Adrenal gland (tissue), 5 donors: ENCODE results near the gene OPA1.

Experiments
- POLR2A ChIP-seq, 2 donors: fragments of 450-650 bp; IDR thresholded peaks; one replicate each; pipeline ENCODE4 v1.6.1; 2017; ENCODE audit warnings: antibody characterized with exemption in 2 of 2, mild to moderate bottlenecking in 2 of 2, moderate library complexity in 1 of 2
- TF ChIP-seq, protein P1 (sequence below), 6 experiments: fragments of 450-650 bp in 4 of 6; fragments of 200-600 bp in 2 of 6; sonication (generic) in 1 of 6; IDR thresholded peaks; 1 replicate in 5 of 6; 2 replicates in 1 of 6; pipeline versions ENCODE4 v1.5.1 to v1.8.0; 2016 to 2021; ENCODE audit warnings: antibody characterized with exemption in 6 of 6, mild to moderate bottlenecking in 2 of 6, moderate library complexity in 1 of 6
- donor health status: DM: no; HTN: no; CAD: no.

DNA sequence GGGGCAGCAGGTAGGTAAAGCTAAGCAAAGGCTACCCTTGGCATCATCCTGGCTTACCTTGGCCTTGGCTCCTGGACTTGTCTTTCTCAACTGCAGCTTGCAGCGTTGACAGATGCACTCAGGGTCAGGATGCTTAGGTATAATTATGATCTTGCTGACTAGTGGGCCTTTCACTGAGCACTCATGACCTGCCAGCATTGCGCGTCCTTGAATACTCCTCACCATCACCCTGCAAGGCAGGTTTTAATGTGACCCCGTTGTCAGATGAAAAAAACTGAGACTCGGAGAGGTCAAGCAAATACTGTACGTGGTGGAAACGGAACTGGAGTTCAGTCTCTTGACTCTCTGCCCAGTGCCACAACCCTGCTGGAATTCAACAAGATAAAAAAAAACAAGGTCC is 126.7 kb downstream of the OPA1 start:
- TF ChIP-seq, protein P1, sequence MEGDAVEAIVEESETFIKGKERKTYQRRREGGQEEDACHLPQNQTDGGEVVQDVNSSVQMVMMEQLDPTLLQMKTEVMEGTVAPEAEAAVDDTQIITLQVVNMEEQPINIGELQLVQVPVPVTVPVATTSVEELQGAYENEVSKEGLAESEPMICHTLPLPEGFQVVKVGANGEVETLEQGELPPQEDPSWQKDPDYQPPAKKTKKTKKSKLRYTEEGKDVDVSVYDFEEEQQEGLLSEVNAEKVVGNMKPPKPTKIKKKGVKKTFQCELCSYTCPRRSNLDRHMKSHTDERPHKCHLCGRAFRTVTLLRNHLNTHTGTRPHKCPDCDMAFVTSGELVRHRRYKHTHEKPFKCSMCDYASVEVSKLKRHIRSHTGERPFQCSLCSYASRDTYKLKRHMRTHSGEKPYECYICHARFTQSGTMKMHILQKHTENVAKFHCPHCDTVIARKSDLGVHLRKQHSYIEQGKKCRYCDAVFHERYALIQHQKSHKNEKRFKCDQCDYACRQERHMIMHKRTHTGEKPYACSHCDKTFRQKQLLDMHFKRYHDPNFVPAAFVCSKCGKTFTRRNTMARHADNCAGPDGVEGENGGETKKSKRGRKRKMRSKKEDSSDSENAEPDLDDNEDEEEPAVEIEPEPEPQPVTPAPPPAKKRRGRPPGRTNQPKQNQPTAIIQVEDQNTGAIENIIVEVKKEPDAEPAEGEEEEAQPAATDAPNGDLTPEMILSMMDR (IDR thresholded peaks at IDR 0.05): no peak
- no peak for TF ChIP-seq POLR2A (IDR thresholded peaks at IDR 0.05)
